Loucy (cell line): ENCODE results near the gene UBE3D.

Experiments
- CTCF ChIP-seq: fragments of 200-600 bp; sonication (generic); conservative IDR thresholded peaks from 2 replicates; pipeline ENCODE4 v1.5.1; 2014; ENCODE audit warnings: mild to moderate bottlenecking, antibody characterized with exemption, low read length
- EZH2phosphoT487 ChIP-seq: fragments of 200-600 bp; IDR thresholded peaks from 2 replicates; pipeline ENCODE4 v1.6.1; 2018; ENCODE audit warnings: antibody characterized with exemption, mild to moderate bottlenecking, moderate library complexity, borderline replicate concordance

GRCh38 chr6:82843291-82843885, 222.3 kb downstream of the UBE3D start:
- TF ChIP-seq CTCF (no peak), EZH2phosphoT487 (no peak)
